Brain microvascular endothelial cell (primary cell): ENCODE results near the gene ASRGL1.

ENCODE experiments used
- DNase-seq: peaks from one replicate; pipeline ENCODE4 v3.0.0-alpha.2; 2020
- H3K27ac ChIP-seq: fragments of 250-450 bp; sonication (Bioruptor Pico); 2 replicates; pipeline ENCODE4 v1.5.1; 2020; ENCODE audit warnings: mild to moderate bottlenecking, moderate library complexity
- H3K27me3 ChIP-seq: fragments of 250-450 bp; sonication (Bioruptor Pico); replicated peaks from 2 replicates; pipeline ENCODE4 v1.5.1; 2020; ENCODE audit warnings: mild to moderate bottlenecking
- H3K36me3 ChIP-seq: fragments of 250-450 bp; sonication (Bioruptor Pico); replicated peaks from 2 replicates; pipeline ENCODE4 v1.5.1; 2020; ENCODE audit warnings: mild to moderate bottlenecking
- H3K4me3 ChIP-seq: 2 replicates; pipeline ENCODE4 v1.5.1; 2011; ENCODE audit warnings: low read depth, mild to moderate bottlenecking, control low read depth, low read length, moderate library complexity
- CTCF ChIP-seq: IDR thresholded peaks from 2 replicates; pipeline ENCODE4 v1.5.1; 2011; ENCODE audit warnings: low read depth, mild to moderate bottlenecking, moderate library complexity, low read length, control low read depth, inconsistent platforms; ENCODE audit errors: missing control alignments
- in situ Hi-C: cut with HindIII; loops from 2 replicates; pipeline ENCODE4 v1.10.0; 2017; ENCODE audit warnings: low sequenced_read_pairs, low pct_ligation_motif_present

The ASRGL1 gene

GRCh38 chr11:62433904-62434276 is 96.6 kb downstream of the ASRGL1 start:
- Histone ChIP-seq H3K27me3 (no peaks in the 10 kb centered on the region), H3K27ac (no peak overlapping the region), H3K36me3 (no peaks in the 10 kb centered on the region), H3K4me3 (no peak overlapping the region)
- no peak for TF ChIP-seq CTCF
- in situ Hi-C loops = no loop called here
- no peak for DNase-seq

GRCh38 chr11:62435846-62436660 is 98.8 kb downstream of the ASRGL1 start:
- Histone ChIP-seq H3K4me3 (no peak overlapping the region), H3K27ac (no peak overlapping the region), H3K27me3 (no peaks in the 10 kb centered on the region), H3K36me3 (no peaks in the 10 kb centered on the region)
- in situ Hi-C loops = no loop called here
- no peak for TF ChIP-seq CTCF
- DNase-seq = no peak

GRCh38 chr11:62437616-62438015 is 100.4 kb downstream of the ASRGL1 start:
- H3K36me3 ChIP-seq = no peaks in the 10 kb centered on the region
- TF ChIP-seq CTCF = no peak

GRCh38 chr11:62438641-62439040 is 101.4 kb downstream of the ASRGL1 start:
- DNase-seq = no peak
- no peak for TF ChIP-seq CTCF
- H3K36me3 ChIP-seq = no peaks in the 10 kb centered on the region
- H3K27me3 ChIP-seq = no peaks in the 10 kb centered on the region
- no peak overlapping the region for H3K27ac ChIP-seq
- in situ Hi-C loops = no loop called here
- H3K4me3 ChIP-seq = no peak overlapping the region

More at GRCh38 chr11:62437616-62438015, 100.4 kb downstream of the ASRGL1 start:
- DNase-seq = no peak
- in situ Hi-C loops = no loop called here
- Histone ChIP-seq H3K27ac (no peak overlapping the region), H3K27me3 (no peaks in the 10 kb centered on the region), H3K4me3 (no peak overlapping the region)

GRCh38 chr11:62439785-62440602 is 102.7 kb downstream of the ASRGL1 start:
- H3K27ac ChIP-seq = no peak overlapping the region
- TF ChIP-seq CTCF = peak; percentile 34
- H3K27me3 ChIP-seq = no peaks in the 10 kb centered on the region
- no peaks in the 10 kb centered on the region for H3K36me3 ChIP-seq
- H3K4me3 ChIP-seq = no peak overlapping the region
- in situ Hi-C loops = no loop called here
- DNase-seq = no peak
